Activated T-helper 1 cell treated with anti-CD3 and anti-CD28 coated beads, Interleukin-12 subunit alpha, Interleukin-12 subunit beta, Interleukin-2, Interleukin-4 antibody, amounts not matched to agents 30 ng/mL and 10 ng/mL and 1 ng/mL, durations not matched to agents 14 hours and 24 hours and 36 hours (primary cell): ENCODE data around the gene QRFP. TPM values are rescaled to one million over a fixed set of nuclear protein-coding genes. Genes with fewer than 3 reads are reported as not detected.

Experiments
- DNase-seq: peaks from one replicate; pipeline ENCODE4 v3.0.0; 2021; ENCODE audit warnings: low spot score
- H3K27ac Mint-ChIP-seq: one replicate; pipeline ENCODE4 v1.8.0; 2021; ENCODE audit warnings: mild to moderate bottlenecking, mixed read lengths
- H3K27me3 Mint-ChIP-seq: one replicate; pipeline ENCODE4 v1.8.0; 2022; ENCODE audit warnings: mild to moderate bottlenecking, moderate library complexity, mixed read lengths; ENCODE audit not compliant: insufficient read depth
- H3K36me3 Mint-ChIP-seq: one replicate; pipeline ENCODE4 v1.8.0; 2021; ENCODE audit warnings: low read depth, mixed read lengths
- H3K4me1 Mint-ChIP-seq: one replicate; pipeline ENCODE4 v1.8.0; 2021; ENCODE audit warnings: low read depth, mixed read lengths
- H3K4me3 Mint-ChIP-seq: one replicate; pipeline ENCODE4 v1.8.0; 2021; ENCODE audit warnings: mild to moderate bottlenecking, moderate library complexity, mixed read lengths
- H3K9me3 Mint-ChIP-seq: one replicate; pipeline ENCODE4 v1.8.0; 2021; ENCODE audit warnings: mixed read lengths
- intact Hi-C: fragments of 100-400 bp; cut with micrococcal nuclease; formaldehyde crosslinking; loops from one replicate; pipeline ENCODE4 v1.15.1; 2024
- total RNA-seq: library from RNA; stranded (reverse); gene quantifications from 2 replicates; pipeline ENCODE4 v1.2.3, GENCODE V29; 2022

The QRFP gene, protein sequence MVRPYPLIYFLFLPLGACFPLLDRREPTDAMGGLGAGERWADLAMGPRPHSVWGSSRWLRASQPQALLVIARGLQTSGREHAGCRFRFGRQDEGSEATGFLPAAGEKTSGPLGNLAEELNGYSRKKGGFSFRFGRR
- not detected in 2 replicates for total RNA-seq

DNA sequence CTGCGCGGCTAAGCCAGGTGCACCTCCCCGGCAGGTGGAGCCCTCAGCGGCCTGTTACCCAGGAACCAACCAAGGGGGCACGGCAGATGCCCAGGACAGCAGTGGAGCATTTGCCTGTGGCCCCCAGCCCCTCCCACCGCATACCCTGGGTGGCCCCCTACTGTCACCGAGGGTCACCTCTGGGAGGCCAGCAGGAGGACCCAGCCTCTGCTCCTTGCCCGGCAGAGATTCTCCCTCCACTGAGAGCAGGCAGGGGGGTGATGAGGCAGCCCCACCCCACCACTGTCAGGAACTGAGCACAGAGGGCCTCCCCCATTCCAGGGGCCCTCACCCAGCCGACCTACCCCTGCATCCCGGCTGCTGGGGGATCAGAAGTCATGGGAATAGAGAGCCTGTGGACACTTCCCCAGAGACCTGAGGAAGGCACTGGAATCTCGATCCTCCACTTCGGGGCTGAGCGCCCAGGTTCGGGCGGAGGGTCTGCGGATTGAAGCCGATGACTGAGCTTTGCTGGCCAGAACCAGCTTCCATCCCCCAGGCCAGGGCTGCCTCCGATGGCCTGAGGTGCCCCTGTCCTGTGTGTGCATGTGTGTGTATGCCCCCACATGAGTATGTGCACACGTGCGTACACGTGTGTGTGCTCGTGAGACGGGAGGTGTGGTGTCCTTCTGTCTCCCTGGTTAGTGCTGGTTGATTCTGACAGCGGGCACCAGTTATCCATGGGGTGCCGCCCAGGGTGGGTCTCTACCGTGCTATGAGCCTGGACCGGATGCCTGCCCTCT, at the start of gene QRFP:
Gene QRFP, minus strand, starts transcription at position 580 of the 782 bp plus-strand sequence. CDS start 2,974 bp downstream, outside the sequence.
- DNase-seq: no peak
- Mint-ChIP-seq H3K27me3 (no peaks in the 10 kb centered on the region), H3K9me3 (no peaks in the 10 kb centered on the region), H3K4me1 (no peaks in the 10 kb centered on the region), H3K36me3 (no peaks in the 10 kb centered on the region), H3K4me3 (no peak within 1 kb of the TSS), H3K27ac (no peak within 1 kb of the TSS)
- intact Hi-C loops: no loop called here

DNA sequence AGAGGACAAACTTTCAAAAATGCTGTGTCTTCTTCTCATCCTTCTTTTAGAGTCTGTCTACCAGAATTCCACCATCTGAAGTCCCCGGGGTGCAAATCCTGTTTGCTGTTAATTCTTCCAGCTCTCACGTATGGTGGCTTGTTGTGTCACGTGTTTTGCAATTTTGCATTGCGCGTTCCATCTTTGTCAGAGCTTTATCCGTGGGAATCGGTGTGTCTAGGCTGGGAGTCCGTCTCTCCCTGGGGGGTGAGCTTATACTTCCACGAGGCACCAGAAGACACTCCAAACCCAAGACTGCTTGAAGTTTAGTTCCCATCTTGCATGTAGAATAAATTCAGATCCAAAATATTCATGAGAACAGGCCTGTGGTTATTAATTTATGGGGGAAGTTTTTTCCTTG, 48.6 kb upstream of the QRFP start:
- no peak overlapping the region for H3K4me3 Mint-ChIP-seq
- H3K36me3 Mint-ChIP-seq: no peaks in the 10 kb centered on the region
- intact Hi-C loops: loop anchor here (10.0 kb wide), 1 partner anchor 100 kb away; no protein-coding TSS in a partner anchor
- H3K27ac Mint-ChIP-seq: no peak overlapping the region
- H3K27me3 Mint-ChIP-seq: peaks cover 18% of the 10 kb centered on the region
- no peak for DNase-seq
- H3K4me1 Mint-ChIP-seq: peaks cover 4% of the 10 kb centered on the region
- no peaks in the 10 kb centered on the region for H3K9me3 Mint-ChIP-seq

DNA sequence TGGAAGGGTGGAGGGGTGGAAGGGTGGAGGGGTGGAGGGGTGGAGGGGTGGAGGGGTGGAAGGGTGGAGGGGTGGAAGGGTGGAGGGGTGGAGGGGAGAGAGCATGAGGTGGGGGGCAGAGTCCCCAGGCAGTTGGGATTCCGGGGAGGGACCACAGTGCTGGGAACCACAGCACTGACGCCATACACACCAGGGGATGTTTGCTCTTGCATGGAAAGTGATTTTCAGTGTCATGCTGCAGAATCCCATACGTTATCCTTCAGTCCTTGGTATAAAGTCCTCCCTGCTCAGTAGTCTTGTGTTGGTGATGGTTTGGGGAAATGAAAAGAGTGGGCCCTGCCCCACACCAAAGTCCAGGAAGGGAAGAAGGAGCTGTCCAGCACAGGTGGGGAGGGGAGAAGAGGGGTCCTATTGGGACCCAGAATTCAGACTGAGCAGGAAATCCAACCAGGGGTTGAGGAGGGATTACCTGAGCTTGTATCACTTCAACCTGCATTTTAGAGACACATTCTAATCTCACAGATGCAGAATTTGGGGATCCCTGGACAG, 48.0 kb upstream of the QRFP start:
- peaks cover 4% of the 10 kb centered on the region for H3K4me1 Mint-ChIP-seq
- intact Hi-C loops: loop anchor here (10.0 kb wide), 1 partner anchor 100 kb away; no protein-coding TSS in a partner anchor
- no peaks in the 10 kb centered on the region for H3K9me3 Mint-ChIP-seq
- peaks cover 19% of the 10 kb centered on the region for H3K27me3 Mint-ChIP-seq
- H3K4me3 Mint-ChIP-seq: no peak overlapping the region
- H3K27ac Mint-ChIP-seq: no peak overlapping the region
- DNase-seq: no peak
- H3K36me3 Mint-ChIP-seq: no peaks in the 10 kb centered on the region

DNA sequence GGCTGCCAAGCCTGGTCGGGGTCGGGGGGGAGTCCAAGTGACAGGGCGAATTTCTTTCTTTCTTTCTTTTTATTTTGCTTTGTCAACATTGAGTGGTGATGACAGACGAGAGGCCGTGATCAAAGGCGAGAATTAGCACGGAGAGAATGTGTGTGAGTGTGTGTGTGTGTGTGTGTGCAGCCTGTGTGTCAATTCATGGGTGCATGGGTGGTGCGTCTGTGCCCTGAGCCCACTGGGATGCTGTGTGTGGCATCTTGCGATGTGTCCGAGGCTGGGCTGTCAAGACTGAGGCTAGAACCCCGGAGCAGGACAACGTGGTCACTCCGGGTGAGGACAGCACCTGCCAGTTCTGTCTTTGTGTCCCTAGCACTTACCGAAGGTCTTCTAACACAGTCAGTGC, 47.2 kb upstream of the QRFP start:
- Mint-ChIP-seq H3K4me1 (peaks cover 4% of the 10 kb centered on the region), H3K36me3 (no peaks in the 10 kb centered on the region), H3K27me3 (peaks cover 21% of the 10 kb centered on the region), H3K27ac (no peak overlapping the region), H3K4me3 (no peak overlapping the region), H3K9me3 (no peaks in the 10 kb centered on the region)
- DNase-seq: no peak
- intact Hi-C loops: loop anchor here (10.0 kb wide), 1 partner anchor 101 kb away; no protein-coding TSS in a partner anchor

DNA sequence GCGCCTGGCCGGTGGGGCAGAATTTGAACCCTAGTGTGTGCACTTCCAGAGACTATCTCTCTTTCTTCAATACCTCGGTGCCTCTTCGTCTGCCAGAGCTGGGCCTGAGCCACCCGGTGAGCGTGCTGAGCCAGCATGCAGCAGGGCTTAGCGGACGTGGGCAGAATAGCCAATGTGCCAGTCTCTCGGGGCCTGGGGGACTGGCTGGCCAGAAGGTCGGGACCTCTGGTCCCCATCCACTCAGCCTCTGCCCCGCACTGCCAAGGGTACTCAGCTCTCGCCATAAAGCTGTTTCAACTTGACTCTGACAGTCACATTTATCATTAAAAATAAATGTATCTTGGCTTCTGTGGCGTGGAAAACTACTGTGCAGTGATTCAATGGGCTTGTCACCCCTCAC, 46.6 kb upstream of the QRFP start:
- intact Hi-C loops: loop anchor here (10.0 kb wide), 1 partner anchor 102 kb away; no protein-coding TSS in a partner anchor
- peaks cover 4% of the 10 kb centered on the region for H3K4me1 Mint-ChIP-seq
- H3K9me3 Mint-ChIP-seq: no peaks in the 10 kb centered on the region
- peaks cover 21% of the 10 kb centered on the region for H3K27me3 Mint-ChIP-seq
- H3K36me3 Mint-ChIP-seq: no peaks in the 10 kb centered on the region
- H3K4me3 Mint-ChIP-seq: no peak overlapping the region
- no peak overlapping the region for H3K27ac Mint-ChIP-seq
- no peak for DNase-seq

DNA sequence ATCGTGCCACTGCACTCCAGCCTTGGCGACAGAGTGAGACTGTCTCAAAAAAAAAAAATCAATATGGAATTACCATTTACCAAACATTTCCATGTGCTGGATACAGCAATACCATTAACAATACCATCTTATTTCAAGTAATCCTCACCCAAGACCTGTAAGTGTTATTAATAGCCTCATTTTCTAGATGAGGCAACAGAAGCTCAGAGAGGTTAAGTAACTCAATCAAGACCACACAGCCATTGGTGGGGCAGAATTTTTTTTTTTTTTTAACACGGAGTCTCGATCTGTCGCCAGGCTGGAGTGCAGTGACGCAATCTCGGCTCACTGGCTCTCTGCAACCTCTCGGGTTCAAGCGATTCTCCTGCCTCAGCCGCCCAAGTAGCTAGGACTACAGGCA, 46.1 kb upstream of the QRFP start:
- Mint-ChIP-seq H3K4me3 (no peak overlapping the region), H3K9me3 (no peaks in the 10 kb centered on the region), H3K36me3 (no peaks in the 10 kb centered on the region), H3K27me3 (peaks cover 25% of the 10 kb centered on the region), H3K27ac (no peak overlapping the region), H3K4me1 (peaks cover 4% of the 10 kb centered on the region)
- DNase-seq: no peak
- intact Hi-C loops: loop anchor here (10.0 kb wide), 1 partner anchor 102 kb away; no protein-coding TSS in a partner anchor

DNA sequence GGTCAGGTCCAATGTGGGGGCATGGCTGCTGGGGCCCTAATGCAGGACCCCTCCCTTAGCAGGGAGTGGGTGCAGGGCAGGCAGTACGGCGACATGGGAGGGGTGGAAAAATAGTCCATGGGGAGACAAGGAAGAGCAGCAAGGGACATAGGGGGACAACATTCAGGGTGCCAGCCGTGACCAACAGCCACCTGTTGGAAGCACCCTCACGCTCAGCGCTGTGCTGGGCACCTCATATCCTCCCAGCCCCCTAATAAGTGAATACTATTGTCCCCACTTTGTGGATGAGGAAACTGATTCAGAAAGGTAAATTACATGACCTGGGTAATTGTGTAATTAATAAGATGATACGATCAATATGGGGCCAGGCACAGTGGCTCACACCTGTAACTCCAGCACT, 45.5 kb upstream of the QRFP start:
- H3K36me3 Mint-ChIP-seq: no peaks in the 10 kb centered on the region
- intact Hi-C loops: loop anchor here (10.0 kb wide), 1 partner anchor 103 kb away; no protein-coding TSS in a partner anchor
- H3K4me1 Mint-ChIP-seq: peaks cover 4% of the 10 kb centered on the region
- no peak overlapping the region for H3K4me3 Mint-ChIP-seq
- DNase-seq: no peak
- peaks cover 27% of the 10 kb centered on the region for H3K27me3 Mint-ChIP-seq
- no peaks in the 10 kb centered on the region for H3K9me3 Mint-ChIP-seq
- no peak overlapping the region for H3K27ac Mint-ChIP-seq

DNA sequence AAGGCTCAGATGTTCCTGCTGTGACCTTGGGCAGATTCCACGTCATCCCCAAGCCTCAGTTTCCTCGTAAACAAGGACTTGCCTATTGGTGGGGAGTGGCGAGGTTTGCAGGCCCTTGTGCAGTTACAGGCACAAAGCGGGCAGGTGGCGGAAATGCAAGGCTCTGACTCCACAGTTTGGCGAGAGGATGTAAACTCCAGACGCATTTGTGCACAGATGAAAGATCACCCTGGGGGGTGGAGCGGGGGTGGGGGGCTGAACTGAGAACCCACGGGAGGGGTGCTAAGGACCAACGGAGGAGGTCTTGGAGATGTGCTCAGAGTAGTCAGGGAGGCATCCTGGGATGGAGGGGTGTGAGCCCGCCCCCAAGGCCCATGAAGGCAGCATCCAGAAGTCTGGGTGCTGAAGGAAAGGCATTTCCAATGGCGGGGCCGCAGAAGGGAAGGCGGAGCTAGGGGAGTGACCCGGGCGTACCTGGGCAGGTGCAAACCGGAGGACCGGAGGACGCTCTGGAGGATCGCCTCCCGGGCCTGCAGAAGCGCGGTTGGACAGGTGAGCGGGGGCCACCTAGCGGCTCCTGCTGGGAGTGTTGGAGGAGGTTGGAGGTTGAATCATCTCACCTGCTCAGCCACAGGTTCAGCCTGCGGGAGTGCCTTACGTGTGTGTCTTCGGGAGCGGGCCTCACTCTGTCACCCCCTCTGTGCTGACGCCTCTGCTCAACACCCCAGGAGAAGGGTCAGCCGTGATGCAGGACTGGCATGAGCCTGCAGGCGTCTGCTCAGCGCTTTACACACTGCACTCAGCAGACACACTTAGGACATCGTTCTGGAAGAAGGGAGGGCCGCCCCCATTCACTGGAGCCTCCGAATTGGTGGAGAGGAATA, 44.3 kb upstream of the QRFP start:
- Mint-ChIP-seq H3K36me3 (no peaks in the 10 kb centered on the region), H3K9me3 (no peaks in the 10 kb centered on the region), H3K4me3 (no peak overlapping the region), H3K27me3 (peaks cover 35% of the 10 kb centered on the region), H3K27ac (no peak overlapping the region), H3K4me1 (peaks cover 4% of the 10 kb centered on the region)
- intact Hi-C loops: loop anchor here (1.0 to 10.0 kb wide), 6 partner anchors 71 to 280 kb away; no protein-coding TSS in a partner anchor
- DNase-seq: peak; percentile 58

DNA sequence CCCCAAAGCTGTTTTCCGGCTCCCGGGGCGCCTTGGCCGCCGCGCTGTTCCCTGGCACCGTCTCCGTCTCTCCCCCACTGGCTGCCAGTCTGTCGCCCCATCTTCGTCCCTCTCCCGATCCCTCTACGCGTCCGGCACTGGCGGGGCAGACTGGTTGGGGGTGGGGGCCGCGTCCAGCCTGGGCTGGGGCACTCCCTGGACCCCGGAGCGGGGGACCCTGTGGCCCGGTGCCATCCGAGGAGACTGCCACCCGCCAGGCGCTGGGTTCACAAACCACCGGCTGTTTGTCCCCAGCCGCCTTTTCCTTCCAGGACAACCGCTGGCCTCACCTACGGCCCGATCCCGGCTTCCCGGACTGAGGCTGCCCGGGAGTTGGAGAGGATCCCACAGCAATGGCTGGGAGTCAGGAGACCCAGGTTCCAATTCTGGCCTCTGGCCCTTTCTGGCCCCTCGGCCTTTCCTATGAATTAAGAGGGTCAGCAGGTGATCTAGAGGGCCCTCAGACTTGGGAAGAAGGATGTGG, 43.5 kb upstream of the QRFP start:
- Mint-ChIP-seq H3K4me1 (peaks cover 4% of the 10 kb centered on the region), H3K27me3 (peaks cover 37% of the 10 kb centered on the region), H3K4me3 (no peak overlapping the region)

DNA sequence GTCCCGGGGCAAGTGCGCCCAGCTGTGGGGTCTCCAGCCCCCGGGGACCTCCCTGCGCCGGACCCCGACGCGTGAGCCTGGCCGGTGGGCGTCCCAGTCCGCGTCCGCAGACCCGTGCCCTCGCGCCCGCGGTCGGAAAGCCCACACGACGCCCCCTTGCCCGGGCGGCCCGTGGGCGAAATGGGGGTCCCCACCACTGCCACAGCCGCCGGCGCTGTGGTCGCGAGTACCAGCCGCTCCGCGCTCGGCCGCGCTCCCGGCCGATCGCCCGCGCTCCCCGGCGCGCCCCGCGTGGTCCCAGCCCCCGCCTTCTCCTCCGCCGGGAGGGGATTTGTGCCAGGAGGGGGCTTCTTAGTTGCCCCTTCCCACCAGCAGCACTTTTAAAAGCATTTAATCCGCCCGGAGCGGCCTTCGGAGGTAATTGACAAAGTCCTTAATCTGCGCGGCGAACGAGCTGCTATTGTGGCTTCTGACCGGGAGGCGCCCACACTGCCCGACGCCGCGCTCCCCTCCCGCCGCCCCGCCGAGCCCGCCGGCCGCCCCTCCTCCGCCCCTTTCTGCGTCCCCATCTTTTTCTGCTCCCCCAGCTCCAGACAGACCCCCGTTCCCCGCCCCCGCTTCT, 42.9 kb upstream of the QRFP start:
- no peak overlapping the region for H3K4me3 Mint-ChIP-seq
- peaks cover 4% of the 10 kb centered on the region for H3K4me1 Mint-ChIP-seq
- intact Hi-C loops: loop anchor here (2.0 to 10.0 kb wide), 3 partner anchors 105 to 279 kb away; no protein-coding TSS in a partner anchor
- H3K36me3 Mint-ChIP-seq: no peaks in the 10 kb centered on the region
- no peak for DNase-seq
- no peaks in the 10 kb centered on the region for H3K9me3 Mint-ChIP-seq
- H3K27ac Mint-ChIP-seq: no peak overlapping the region
- H3K27me3 Mint-ChIP-seq: peaks cover 38% of the 10 kb centered on the region

More for the DNA sequence above, 43.5 kb upstream of the QRFP start:
- H3K27ac Mint-ChIP-seq: no peak overlapping the region
- no peaks in the 10 kb centered on the region for H3K36me3 Mint-ChIP-seq
- DNase-seq: no peak
- H3K9me3 Mint-ChIP-seq: no peaks in the 10 kb centered on the region
- intact Hi-C loops: loop anchor here (2.0 to 10.0 kb wide), 3 partner anchors 105 to 279 kb away; no protein-coding TSS in a partner anchor

DNA sequence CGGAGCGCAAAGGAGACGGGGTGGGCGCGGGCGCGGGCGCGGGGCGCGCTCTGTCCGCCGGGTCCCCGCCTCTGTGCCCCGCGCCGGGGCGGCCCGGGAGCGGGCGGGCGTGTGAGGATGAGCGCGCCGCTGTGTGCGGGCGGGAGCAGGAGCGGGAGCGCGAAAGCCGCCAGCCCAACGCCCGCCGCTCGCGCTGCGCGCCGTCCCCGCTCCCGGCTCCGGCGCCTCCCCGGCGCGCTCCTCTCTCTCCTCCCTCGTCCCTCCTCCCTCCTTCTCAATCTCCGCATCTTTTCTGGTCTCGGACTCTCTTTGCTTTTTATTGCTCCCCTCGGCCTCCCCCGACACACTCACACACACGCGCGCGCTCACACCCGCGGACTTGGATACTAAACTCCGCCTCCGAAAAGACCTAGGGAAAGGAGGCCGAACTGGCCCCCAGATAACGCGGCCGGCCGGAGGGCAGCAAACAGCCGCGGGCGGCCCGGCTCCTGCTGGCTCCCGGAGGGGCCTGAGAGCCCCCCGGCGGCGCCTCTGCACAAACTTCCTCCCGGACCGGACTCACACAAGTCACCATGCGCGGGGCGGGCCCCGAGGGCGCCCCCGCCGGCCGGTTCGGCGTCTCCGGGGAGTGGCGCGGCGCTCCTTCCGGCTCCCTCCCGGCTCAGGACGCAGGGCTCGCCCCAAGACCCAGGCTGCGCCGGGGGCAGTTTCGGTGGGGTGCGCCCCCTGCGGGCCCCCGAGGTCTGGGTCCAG, 42.2 kb upstream of the QRFP start, which contains the start of gene FIBCD1:
Gene FIBCD1, minus strand, starts transcription at position 596 of the 753 bp plus-strand sequence. CDS start 640 bp downstream, outside the sequence.
- intact Hi-C loops: no loop called here
- peaks cover 38% of the 10 kb centered on the region for H3K27me3 Mint-ChIP-seq
- H3K4me3 Mint-ChIP-seq: peak within 1 kb of the TSS; percentile 49
- DNase-seq: peak; percentile 3
- no peak within 1 kb of the TSS for H3K27ac Mint-ChIP-seq
- peaks cover 4% of the 10 kb centered on the region for H3K4me1 Mint-ChIP-seq
- no peaks in the 10 kb centered on the region for H3K36me3 Mint-ChIP-seq
- H3K9me3 Mint-ChIP-seq: no peaks in the 10 kb centered on the region
